ENCODE data around the gene SOHLH1.

DNA sequence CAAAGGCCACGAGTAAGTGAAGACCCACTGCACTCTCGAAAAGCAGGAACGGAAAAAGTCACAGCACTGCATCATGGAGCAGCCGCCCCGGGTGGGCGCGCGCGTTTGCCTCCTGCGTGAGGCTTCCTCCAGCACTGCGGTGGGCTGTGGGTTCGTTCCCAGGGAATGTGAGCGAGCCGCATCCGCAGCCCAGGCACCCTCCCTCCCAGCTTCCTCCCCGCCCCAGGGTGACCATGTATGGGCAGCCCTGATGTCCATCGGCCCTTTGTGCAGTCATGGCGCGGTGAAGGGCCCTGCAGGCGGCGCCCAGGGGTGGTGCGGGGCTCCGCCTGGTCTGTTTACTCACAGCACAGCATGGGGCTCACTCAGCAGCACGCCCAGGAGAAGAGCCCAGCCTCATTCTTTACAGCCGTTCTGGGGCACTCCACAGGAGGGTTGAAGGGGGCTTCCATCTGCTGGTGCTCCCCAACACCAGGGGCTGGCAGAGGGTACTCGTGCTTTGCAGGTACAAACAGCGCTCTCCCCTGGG is 35.4 kb upstream of the SOHLH1 start:
- TF ChIP-seq, protein P1, sequence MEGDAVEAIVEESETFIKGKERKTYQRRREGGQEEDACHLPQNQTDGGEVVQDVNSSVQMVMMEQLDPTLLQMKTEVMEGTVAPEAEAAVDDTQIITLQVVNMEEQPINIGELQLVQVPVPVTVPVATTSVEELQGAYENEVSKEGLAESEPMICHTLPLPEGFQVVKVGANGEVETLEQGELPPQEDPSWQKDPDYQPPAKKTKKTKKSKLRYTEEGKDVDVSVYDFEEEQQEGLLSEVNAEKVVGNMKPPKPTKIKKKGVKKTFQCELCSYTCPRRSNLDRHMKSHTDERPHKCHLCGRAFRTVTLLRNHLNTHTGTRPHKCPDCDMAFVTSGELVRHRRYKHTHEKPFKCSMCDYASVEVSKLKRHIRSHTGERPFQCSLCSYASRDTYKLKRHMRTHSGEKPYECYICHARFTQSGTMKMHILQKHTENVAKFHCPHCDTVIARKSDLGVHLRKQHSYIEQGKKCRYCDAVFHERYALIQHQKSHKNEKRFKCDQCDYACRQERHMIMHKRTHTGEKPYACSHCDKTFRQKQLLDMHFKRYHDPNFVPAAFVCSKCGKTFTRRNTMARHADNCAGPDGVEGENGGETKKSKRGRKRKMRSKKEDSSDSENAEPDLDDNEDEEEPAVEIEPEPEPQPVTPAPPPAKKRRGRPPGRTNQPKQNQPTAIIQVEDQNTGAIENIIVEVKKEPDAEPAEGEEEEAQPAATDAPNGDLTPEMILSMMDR (IDR thresholded peaks at IDR 0.05) = no peak
- TF ChIP-seq POLR2A (IDR thresholded peaks at IDR 0.05) = no peak
